ENCODE measurements around the gene PDE6B.

PDE6B gene

DNA sequence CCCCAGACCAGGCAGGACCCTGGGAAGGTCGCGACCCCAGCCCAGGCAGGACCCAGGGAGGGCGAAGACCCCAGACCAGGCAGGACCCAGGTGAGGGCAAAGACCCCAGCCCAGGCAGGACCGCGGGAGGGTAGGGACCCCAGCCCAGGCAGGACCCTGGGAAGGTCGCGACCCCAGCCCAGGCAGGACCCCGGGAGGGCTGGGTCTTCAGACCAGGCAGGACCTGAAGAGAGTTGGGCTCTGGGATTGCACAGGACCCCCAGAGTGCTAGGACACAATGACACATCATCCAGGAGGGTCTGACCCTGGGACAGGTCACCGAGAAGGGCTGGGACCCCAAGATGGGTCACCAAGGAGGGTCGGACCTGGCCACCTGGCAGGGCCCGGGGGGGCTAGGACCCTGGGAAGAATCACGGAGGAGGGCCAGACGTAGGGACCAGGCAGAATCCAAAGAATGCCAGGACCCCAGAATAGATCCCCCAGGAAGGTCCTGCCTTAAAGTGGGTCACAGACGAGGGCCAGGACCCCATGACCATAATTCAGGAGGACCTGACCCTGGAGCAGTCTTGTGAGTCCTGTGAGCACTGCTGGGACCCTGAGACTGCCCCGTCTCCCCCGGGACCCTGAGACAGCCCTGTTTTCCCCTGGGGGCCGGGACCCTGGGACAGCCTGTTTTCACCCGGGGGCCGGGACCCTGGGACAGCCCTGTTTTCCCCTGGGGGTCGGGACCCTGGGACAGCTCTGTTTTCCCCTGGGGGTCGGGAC, 81.6 kb downstream of the PDE6B start:
- DNase-seq = no peak

DNA sequence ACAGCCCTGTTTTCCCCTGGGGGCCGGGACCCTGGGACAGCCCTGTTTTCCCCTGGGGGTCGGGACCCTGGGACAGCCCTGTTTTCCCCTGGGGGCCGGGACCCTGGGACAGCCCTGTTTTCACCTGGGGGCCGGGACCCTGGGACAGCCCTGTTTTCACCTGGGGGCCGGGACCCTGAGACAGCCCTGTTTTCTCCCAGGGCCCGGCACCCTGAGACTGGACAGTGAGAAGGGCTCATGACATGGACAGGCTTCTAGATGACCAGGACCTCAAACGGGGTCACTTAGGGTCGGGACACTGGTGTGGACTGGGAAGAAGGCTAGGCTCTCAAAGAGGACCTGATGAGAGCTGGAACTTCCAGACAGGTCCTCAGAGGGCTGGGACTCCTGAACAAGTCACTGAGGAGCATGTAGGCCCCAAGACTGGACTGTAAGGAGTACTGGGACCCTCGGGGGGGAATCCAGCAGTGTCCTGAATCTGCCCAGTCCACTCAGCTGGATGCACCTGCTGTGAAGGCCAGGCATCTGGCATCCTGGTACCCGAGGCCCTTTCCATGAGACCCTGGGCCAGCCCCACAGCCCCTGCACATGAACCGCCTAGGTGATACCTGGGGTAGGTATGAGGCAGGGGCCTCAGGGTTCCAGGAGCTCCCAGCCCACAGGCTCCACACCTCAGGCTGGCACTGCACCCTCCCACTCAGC, 82.7 kb downstream of the PDE6B start:
- DNase-seq = no peak

DNA sequence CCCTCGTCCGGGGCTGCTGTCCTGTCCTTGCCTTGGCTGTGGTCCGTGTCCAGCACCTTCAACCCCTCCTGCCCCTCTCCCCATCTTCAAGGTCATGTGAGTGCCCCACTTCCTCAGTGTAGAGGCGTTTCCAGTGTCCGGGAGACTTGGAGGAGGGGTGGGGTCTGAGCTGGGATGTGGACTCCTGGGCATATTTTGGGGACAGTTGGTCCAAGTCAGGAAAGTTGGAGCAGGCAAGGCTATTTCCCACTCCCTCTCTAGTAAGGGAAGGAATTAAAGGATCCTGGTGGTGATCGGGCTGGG, 83.2 kb downstream of the PDE6B start:
- DNase-seq = no peak

DNA sequence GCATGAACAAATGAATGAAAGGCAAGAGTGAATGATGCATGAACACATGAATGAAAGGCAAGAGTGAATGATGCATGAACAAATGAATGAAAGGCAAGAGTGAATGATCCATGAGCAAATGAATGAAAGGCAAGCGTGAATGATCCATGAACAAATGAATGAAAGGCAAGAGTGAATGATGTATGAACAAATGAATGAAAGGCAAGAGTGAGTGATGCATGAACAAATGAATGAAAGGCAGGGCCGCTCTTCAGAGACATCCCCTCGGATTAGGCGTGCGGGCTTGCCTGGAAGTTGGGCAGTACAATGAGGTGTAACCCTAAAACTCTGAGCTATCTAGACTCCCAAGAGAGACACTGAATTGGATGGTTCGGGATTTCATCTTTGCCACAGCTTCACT, 84.0 kb downstream of the PDE6B start:
- DNase-seq = no peak

DNA sequence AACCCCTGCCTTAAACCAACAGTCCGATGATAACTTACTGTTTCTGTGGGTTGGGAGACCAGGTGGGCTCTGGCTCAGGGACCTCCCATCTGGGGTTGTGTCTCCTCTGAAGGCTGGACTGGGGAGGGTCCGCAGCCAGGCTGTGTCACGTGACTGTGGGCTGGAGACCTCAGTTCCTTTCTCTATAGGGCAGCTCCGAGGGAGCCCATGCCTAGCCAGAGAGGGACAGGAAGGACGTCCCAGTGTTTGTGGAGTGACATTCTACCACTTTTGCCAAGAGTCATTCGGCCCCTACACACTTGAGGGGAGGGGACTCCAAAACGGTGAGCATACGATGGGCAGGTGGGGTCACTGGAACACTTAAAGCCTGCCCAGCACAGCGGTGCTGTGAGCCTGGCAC, 84.7 kb downstream of the PDE6B start:
- DNase-seq = no peak

DNA sequence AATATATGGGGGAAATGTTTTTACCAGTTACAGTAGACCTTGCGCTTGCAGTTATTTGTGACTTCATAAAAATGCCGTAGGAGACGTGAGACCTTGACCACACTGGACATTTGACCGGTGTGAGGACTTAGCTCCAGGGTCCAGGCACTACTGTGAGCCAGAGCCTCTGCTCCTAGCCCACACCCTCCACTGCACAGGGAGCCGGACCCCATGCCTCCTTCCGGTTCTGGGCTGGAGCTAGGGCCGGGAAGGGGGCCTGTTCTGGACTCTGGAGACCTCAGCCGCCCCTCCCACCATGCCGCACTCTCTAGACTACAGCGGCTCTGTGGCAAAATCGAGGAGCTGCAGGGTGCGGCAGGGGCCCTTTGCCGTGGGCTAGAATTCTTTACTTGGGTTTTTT, 85.5 kb downstream of the PDE6B start:
- no peak for DNase-seq

DNA sequence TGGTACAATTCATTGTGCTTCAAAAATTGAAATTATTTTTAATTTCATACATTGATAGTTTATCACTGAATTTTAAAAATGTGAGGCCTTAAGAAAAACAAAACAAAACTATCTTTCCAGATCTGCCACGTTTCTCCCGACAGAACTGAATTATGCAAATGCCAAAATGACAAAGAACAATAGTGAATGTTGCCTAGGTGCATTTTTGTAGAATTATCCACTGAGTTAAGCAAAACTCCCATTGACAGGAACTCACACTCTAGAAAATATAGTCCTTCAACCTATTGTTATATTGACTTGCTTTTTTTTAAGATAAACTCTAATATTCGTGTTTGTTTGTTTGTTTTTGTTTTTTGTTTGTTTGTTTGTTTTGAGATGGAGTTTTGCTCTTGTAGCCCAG, 86.7 kb downstream of the PDE6B start:
- no peak for DNase-seq

DNA sequence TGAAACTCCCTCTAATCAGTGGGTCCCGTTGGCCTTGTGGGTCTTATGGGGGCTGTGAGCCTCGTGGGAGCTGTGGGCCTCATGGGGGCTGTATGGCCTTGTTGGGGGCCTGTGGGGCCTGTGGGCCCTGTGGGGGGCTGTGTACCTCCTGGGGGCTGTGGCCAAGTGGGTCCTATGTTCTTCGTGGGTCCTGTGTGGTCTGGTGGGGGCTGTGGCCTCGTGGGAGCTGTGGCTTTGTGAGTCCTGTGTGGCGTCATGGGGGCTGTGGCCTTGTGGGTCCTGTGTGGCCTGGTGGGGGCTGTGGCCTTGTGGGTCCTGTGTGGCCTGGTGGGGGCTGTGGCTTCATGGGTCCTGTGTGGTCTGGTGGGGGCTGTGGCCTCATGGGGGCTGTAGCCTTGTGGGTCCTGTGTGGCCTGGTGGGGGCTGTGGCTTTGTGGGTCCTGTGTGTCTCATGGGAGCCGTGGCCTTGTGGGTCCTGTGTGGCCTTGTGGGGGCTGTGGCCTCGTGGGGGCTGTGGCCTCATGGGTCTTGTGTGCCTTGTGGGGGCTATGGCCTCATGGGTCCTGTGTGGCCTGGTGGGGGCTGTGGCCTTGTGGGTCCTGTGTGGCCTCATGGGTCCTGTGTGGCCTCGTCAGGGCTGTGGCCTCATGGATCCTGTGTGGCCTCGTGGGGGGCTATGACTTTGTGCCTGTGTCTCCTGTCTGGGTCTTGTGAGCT, 87.7 kb downstream of the PDE6B start:
- DNase-seq = no peak

DNA sequence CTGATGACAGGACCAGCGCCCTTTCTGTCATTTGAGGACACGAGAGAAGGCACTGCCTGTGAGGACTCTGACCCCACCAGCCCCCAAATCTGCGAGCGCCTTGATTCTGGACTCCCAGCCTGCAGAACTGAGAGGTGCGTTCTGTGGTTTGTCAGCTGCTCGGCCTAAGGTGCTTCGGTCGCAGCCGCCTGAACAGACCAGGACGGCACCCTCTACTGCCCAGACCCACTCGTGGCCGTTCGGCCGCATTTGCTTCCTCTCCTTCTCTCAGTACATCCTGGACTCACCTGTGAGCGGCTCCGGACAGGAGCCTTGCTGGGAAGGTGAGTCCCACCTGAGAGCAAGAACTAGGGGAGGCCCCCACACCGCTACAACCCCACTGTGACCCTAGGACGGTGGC, 88.7 kb downstream of the PDE6B start:
- no peak for DNase-seq

DNA sequence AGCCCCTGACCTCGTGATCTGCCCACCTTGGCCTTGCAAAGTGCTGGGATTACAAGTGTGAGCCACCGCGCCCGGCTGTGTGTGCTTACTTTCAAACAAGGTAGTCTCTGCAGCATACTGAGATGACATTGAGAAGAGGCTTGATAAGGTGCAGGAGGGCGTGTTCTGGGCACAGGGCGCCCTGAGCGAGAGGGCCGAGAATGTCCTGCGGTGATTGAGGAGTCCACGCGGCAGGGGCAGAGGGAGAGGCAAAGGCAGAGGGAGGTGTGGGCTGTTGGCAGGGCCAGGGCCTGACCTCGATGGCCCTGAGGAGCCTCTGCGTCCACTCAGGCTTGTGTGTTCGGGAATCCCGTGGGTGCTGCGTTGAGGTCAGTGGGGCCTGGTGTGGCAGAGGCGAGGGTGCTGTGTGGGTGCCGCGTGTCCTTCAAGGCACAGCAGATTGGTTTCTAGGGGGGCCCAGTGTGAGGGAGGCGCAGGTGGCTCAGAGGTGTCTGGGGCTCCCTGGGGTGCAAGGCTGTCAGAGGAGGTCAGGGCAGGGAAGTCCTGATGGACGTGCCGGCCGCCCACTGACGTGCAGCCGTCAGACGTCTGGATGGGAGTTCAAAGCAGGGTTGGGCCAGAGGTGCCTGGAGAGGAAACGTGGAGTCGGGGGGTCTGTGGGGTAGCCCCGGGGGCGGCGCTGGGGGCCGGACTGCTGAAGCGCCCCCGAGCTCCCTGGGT, 92.4 kb downstream of the PDE6B start:
- DNase-seq = no peak

DNA sequence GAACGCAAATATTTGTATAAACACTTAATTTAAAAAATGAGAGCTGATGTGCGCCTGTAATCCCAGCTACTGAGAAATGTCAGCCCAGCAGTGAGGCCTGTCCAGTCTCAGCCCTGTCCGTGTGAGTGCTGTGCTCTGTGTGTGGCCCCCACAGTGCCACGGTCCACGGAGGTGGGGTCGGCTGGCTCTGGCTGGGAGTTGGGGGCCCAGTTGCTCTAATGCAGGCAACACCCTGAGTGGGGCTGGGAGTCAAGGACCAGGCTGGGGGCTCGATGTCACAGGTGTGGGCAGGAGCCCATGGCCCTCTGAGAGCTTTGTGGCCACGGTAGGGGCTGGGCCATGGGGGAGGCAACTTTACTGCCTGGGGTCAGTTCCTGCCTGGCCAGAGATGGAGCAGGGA, 93.1 kb downstream of the PDE6B start:
- no peak for DNase-seq
